Fibroblast of pulmonary artery (primary cell): Measurements from ENCODE around the gene CNOT8.
"Not testable (repeated sequence)": the region's sequence is repeated elsewhere in the genome, so short reads cannot be mapped to it uniquely, and the experiment has no call there.

ENCODE experiments used
- DNase-seq: peaks from one replicate; pipeline ENCODE4 v3.0.0-alpha.2; 2010; ENCODE audit warnings: low read depth
- H3K4me3 ChIP-seq: replicated peaks from 2 replicates; pipeline ENCODE4 v1.5.1; 2011; ENCODE audit warnings: low read depth, mild to moderate bottlenecking, control low read depth, low read length, moderate library complexity
- TF ChIP-seq, protein P1 (sequence below): IDR thresholded peaks from 2 replicates; pipeline ENCODE4 v1.5.1; 2011; ENCODE audit warnings: mild to moderate bottlenecking, control low read depth, low read length, inconsistent platforms; ENCODE audit errors: missing control alignments

The CNOT8 gene

DNA sequence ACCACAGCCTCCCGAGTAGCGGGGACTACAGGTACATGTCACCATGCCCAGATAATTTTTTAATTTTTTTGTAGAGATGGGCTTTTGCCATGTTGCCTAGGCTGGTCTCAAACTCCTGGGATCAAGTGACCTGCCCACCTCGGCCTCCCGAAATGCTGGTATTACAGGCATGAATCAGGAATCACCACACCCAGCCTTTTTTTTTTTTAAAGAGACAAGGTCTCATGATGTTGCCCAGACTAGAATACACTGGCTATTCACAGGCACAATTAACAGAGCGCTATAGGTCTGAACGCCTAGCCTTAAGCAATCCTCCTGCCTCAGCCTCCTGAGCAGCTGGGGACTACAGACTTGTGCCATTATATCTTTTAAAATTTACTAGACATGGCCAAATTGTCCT, 43.5 kb downstream of the CNOT8 start:
- DNase-seq, result no peak
- TF ChIP-seq, protein P1, sequence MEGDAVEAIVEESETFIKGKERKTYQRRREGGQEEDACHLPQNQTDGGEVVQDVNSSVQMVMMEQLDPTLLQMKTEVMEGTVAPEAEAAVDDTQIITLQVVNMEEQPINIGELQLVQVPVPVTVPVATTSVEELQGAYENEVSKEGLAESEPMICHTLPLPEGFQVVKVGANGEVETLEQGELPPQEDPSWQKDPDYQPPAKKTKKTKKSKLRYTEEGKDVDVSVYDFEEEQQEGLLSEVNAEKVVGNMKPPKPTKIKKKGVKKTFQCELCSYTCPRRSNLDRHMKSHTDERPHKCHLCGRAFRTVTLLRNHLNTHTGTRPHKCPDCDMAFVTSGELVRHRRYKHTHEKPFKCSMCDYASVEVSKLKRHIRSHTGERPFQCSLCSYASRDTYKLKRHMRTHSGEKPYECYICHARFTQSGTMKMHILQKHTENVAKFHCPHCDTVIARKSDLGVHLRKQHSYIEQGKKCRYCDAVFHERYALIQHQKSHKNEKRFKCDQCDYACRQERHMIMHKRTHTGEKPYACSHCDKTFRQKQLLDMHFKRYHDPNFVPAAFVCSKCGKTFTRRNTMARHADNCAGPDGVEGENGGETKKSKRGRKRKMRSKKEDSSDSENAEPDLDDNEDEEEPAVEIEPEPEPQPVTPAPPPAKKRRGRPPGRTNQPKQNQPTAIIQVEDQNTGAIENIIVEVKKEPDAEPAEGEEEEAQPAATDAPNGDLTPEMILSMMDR, result no peak
- H3K4me3 ChIP-seq, result no peak overlapping the region

DNA sequence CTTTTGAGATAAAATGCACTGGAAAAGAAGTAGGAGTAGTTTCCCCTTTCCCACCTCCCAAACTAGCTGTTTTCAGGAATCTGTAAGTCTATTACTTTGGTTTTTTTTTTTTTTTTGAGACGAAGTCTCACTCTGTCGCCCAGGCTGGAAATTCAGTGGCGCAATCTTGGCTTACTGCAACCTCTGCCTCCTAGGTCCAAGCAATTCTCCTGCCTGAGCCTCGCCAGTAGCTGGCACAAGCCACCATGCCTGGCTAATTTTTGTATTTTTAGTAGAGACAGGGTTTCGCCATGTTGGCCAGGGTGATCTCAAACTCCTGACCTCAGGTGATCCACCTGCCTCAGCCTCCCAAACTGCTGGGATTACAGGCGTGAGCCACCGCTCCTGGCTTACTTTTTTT, 47.2 kb downstream of the CNOT8 start:
- not testable (repeated sequence) for DNase-seq, H3K4me3 ChIP-seq

DNA sequence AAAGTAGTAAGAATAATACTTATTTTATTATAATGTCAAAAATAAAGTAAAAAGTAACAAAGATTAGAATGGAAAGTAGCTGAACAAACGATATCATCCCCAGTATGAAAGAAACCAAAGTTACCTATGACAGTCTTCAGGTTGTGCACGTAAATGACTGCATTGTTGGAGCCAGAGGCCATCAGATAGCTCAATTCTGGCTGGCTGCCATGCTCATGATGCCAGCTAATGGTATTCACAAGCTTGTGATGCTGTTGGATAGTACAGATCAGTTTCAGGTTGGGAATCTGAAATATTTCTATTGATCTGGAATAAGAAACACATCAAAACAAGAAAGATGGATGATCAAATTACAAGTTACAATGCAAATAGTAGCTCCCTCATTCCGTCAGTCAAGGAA, 58.4 kb downstream of the CNOT8 start:
- DNase-seq, result no peak
- no peak overlapping the region for H3K4me3 ChIP-seq
- TF ChIP-seq, protein P1, result no peak

DNA sequence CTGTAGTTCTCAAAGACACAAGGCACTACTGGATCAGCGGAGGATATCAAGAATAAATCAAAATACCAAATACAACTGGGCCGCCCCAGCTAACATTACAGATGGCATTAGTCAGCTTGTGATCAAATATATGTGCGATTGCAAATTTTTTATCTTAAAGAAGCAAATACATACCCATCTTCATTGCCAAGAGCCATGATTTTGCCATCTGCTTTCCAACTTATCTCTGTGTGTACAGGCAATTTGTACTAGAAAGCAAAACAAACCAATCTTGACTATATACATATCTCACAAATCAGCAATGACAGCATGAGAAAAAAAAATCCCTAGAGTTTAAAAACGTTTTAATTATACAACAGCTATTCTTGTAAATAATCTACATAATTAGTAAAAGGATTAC, 59.3 kb downstream of the CNOT8 start:
- DNase-seq, result no peak
- TF ChIP-seq, protein P1, result no peak
- H3K4me3 ChIP-seq, result no peak overlapping the region

DNA sequence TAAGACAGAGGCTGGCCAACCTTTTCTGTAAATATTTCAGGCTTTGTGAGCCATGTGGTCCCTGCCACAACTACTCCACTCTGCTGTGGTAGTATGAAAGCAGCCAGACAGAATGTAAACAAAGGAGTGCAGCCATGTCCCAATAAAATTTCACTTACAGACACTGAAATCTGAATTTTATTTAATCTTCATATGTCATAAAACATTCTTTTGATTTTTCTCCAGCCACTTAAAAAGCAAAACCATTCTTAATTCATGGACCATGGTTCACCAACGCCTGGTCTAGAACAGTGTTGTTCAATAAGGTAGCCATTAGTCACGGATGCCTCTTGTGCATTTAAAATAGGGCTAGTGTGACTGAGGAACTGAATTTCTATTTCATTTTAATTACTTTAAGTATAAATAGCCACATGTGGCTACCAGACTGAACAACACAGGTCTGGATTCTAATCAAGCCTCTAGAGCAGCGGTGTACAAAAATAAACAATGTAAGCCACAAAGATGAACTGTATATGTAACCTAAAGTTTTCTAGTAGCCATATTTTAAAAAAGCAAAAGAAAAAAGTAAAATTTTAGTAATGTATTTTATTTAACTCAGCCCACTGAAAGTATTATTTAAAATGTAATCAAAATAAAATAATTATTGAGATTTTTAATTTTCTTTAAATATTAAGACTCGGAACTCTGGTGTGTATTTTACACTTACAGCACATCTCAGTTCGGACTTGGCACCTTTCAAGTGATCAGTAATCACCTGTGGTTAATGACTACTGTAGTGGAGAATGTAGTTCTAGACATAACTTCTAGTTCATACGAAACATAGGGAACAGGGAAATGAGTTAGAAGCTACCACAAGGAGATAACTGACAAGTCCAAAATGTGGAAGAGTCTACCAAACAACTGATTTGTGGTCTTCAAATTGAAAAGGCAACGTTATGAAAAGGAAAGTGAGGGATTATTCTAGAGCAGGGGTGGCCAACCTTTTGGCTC, 65.3 kb downstream of the CNOT8 start:
- TF ChIP-seq, protein P1, result no peak
- DNase-seq, result no peak
- no peak overlapping the region for H3K4me3 ChIP-seq
